Natural killer cell treated with Interleukin-12 subunit alpha and Interleukin-12 subunit beta and Interleukin-15 and Interleukin-18, amount 100 ng/mL, for 72 hours (primary cell): ENCODE measurements around the gene NAA30. TPM values are rescaled to one million over a fixed set of nuclear protein-coding genes. Genes with fewer than 3 reads are reported as not detected.
"Not testable (repeated sequence)": the region's sequence is repeated elsewhere in the genome, so short reads cannot be mapped to it uniquely, and the experiment has no call there.

Source experiments
- ATAC-seq, 2 donors: fragments of 150-1000 bp; cut with Tn5 transposase in 1 of 2; sonication (Bioruptor Pico), chemical (Tn5 transposase) in 1 of 2; 2 replicates each; pipeline ENCODE4 v1.10.0; 2021
- DNase-seq: peaks from one replicate; pipeline ENCODE4 v3.0.0; 2022; ENCODE audit warnings: low spot score
- H3K27ac Mint-ChIP-seq, 2 donors: 1 replicate in 1 of 2; 2 replicates in 1 of 2; pipeline ENCODE4 v1.8.0; 2022; ENCODE audit warnings: mixed read lengths in 2 of 2, mild to moderate bottlenecking in 1 of 2, moderate library complexity in 1 of 2
- H3K27me3 Mint-ChIP-seq, 2 donors: 1 replicate in 1 of 2; 2 replicates in 1 of 2; pipeline ENCODE4 v1.8.0; 2022; ENCODE audit warnings: mixed read lengths in 2 of 2
- H3K36me3 Mint-ChIP-seq: one replicate; pipeline ENCODE4 v1.8.0; 2022; ENCODE audit warnings: mixed read lengths
- H3K4me1 Mint-ChIP-seq, 2 donors: 1 replicate in 1 of 2; 2 replicates in 1 of 2; pipeline ENCODE4 v1.8.0; 2022; ENCODE audit warnings: low read depth in 2 of 2, mixed read lengths in 2 of 2, mild to moderate bottlenecking in 1 of 2
- H3K4me3 Mint-ChIP-seq: one replicate; pipeline ENCODE4 v1.8.0; 2022; ENCODE audit warnings: mixed read lengths
- H3K9me3 Mint-ChIP-seq: 2 replicates; pipeline ENCODE4 v1.8.0; 2022; ENCODE audit warnings: mixed read lengths
- total RNA-seq, 2 donors: library from RNA; stranded (reverse); gene quantifications; one replicate each; pipeline ENCODE4 v1.2.3, GENCODE V29; 2022

The NAA30 gene
- total RNA-seq: 10 to 100 TPM; 16.9 to 23.9 TPM

DNA sequence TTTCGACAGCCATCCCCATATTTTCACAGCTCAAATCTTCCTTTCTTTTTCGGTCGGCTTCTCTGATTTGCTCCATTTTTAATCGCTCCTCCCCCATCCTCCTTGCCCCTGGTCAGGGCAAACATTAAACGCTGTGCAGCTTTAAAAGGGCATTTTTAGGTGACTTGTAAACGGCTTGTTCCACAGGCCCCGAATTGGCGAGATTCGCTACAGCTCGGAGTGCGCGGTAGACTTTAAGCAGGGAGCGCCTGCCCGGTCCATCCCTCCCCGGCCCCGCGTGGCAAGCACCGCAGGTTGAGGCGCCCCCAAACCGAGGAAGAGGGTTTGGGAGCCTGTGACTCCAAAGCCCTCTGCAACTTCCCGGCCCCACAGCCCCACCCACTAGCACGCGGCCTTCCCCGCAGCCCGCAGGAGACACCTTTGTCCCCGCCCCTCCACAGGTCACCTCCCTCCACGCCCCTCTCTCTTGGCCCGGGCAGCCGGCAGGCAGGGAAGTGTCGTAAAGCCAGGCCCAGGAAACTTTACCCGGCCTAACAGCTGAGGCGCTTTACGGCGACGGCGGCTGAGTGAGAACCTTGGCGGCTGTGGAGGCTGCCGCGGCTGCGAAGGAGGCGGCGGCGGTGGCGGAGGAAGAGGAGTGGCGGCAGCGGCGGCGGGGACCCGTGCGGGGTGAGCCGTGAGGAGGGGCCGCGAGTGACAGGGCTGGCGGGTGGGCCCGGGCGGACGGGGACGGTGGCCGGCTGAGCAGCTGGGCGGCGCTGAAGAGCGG, at the start of gene NAA30:
Gene NAA30, plus strand, starts transcription at position 550 of the 769 bp plus-strand sequence. CDS start 372 bp downstream, outside the sequence.
- Mint-ChIP-seq H3K27me3 (peaks cover 0 to 9% of the 10 kb centered on the region in 2 donors), H3K9me3 (no peaks in the 10 kb centered on the region), H3K36me3 (no peaks in the 10 kb centered on the region), H3K4me1 (peaks cover 19 to 27% of the 10 kb centered on the region in 2 donors), H3K4me3 (peak within 1 kb of the TSS; percentile 87), H3K27ac (peak within 1 kb of the TSS; percentile 82 to 91)
- peak; percentile 95 to 96 for ATAC-seq
- DNase-seq: peak; percentile 95

DNA sequence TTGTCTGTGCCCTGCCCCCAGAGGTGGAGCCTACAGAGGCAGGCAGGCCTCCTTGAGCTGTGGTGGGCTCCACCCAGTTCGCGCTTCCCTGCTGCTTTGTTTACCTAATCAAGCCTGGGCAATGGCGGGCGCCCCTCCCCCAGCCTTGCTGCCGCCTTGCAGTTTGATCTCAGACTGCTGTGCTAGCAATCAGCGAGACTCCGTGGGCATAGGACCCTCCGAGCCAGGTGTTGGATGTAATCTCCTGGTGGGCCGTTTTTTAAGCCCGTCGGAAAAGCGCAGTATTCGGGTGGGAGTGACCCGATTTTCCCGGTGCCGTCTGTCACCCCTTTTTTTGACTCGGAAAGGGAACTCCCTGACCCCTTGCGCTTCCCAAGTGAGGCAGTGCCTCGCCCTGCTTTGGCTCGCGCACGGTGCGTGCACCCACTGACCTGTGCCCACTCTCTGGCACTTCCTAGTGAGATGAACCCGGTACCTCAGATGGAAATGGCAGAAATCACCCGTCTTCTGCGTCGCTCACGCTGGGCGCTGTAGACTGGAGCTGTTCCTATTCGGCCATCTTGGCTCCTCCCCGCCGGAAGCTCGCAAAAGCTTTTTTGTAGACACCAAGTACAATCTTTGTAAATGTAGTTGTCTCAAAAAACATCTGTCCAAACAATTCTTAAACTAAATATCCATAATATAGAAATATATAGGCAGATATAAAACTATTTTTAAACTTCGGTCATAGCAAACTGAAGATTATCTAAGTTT, 46.7 kb upstream of the NAA30 start:
- H3K27ac Mint-ChIP-seq, H3K4me3 Mint-ChIP-seq, H3K4me1 Mint-ChIP-seq, ATAC-seq, H3K27me3 Mint-ChIP-seq, DNase-seq, H3K9me3 Mint-ChIP-seq, H3K36me3 Mint-ChIP-seq: not testable (repeated sequence)

DNA sequence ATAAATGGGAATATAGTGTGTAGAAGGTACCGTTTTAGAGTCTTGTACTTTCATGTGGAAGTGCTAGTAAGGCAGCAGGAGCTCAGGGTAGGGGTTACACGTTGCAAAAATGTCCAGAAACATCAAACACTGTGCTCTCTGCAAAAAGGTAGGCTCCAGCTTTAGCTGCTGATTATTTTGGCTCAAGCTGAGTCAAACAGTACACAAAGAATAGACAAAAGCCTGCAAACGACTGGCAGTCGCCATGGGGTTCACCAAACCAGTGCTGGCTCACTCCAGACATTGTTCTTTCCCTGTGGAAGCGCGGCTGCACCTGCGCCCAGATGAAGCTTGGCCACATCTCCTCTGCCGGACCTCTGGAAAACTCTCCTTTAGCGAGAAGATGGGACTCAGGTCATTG, 45.3 kb upstream of the NAA30 start:
- H3K27me3 Mint-ChIP-seq: peaks cover 7 to 9% of the 10 kb centered on the region in 2 donors
- H3K4me1 Mint-ChIP-seq: no peaks in the 10 kb centered on the region
- ATAC-seq (no peak), DNase-seq (no peak)
- H3K36me3 Mint-ChIP-seq: no peaks in the 10 kb centered on the region
- H3K27ac Mint-ChIP-seq: no peak overlapping the region
- no peak overlapping the region for H3K4me3 Mint-ChIP-seq
- no peaks in the 10 kb centered on the region for H3K9me3 Mint-ChIP-seq

DNA sequence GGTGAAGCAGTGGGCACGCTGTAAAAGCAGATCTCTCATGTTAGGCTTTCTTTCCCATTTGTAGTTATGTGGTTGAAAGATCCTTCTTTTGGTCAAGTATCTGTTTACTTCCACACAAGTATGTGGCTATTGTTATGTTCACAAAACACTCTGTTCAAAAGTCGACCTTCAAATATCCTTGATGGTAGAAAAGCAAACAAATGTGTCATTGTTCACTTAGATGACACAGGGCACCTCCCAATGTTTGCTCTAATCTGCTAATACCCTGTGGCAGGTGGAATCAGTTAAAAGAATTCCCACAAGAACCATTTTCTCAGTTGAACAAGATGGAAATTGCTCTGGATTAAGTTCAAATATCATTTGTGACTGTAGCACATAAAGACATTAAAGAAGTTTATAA, 43.6 kb upstream of the NAA30 start:
- Mint-ChIP-seq H3K27me3 (peaks cover 7 to 11% of the 10 kb centered on the region in 2 donors), H3K4me3 (no peak overlapping the region), H3K27ac (no peak overlapping the region), H3K36me3 (no peaks in the 10 kb centered on the region), H3K9me3 (no peaks in the 10 kb centered on the region), H3K4me1 (no peaks in the 10 kb centered on the region)
- ATAC-seq (no peak), DNase-seq (no peak)

DNA sequence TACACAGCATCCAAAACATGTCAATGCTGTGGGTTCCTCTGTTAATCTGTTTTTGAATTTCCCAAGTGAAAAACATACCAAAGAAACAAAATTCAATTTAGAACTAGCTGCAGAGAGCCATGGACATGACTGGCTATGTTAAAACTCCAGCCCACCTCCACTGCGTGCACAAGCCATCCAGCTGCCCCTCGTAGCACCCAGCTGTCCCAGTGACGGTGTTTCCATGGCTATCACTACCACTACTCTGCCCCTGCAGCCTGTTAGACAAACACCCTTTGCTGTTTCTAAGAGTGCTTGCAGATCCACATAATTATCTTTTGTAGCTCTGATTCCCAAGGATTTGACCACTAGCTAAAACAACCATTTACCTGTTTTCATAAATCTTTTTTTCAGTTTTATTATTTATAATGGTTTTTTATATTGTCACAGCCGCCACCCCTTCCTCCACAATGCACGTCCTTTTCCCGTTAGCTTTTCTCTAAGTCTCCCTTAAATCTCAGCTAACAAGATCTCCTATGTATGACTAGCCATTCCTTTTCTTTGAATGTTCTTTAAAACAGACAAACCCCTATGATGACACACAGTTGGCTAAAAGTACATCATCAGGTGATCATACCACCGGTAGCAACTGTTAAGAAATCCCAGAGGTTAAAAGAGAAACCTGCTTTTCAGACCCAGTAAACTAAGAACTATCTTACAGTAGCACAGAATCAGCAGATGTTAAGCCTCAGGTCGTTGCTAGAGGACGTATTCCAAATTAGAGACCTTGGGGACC, 37.8 kb upstream of the NAA30 start:
- Mint-ChIP-seq H3K4me3 (no peak overlapping the region), H3K36me3 (no peaks in the 10 kb centered on the region), H3K27me3 (peaks cover 17 to 23% of the 10 kb centered on the region in 2 donors), H3K27ac (no peak overlapping the region), H3K4me1 (no peaks in the 10 kb centered on the region), H3K9me3 (no peaks in the 10 kb centered on the region)
- ATAC-seq (no peak), DNase-seq (no peak)

DNA sequence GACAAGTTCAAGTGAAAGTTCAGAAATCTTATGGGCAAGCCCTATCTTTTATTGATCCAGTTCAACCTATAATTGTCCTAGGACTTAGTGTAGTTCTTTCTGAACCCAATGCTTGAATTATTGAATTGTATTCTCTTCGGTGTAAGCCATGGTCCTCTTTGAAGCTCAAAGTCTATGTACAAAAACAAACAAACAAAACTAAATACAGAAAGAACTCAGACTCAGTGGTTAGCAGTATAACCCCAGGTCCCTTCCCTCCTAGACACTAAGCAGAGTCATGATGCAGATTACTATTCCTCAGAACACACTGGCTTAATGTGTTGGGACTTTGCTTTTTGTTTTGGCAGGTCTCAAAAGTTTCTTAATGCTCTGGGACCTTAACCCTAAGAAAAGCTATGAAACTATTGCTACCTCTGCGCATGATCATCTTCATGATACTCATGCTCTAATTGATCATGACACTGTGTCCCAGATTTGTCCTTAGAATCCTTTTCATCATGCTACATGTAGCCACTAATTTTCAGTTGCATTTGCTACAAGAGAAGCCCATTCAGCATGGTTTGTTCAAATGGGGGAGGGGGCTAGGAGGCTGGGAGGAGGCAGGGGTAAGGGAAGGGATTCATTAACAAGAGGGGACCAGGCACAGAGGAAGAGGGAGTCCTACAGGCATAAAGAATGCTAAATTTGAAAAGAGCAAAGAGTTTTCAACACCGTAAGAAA, 35.1 kb upstream of the NAA30 start:
- H3K4me1 Mint-ChIP-seq: no peaks in the 10 kb centered on the region
- no peak overlapping the region for H3K4me3 Mint-ChIP-seq
- no peaks in the 10 kb centered on the region for H3K9me3 Mint-ChIP-seq
- peaks cover 21 to 32% of the 10 kb centered on the region in 2 donors for H3K27me3 Mint-ChIP-seq
- no peaks in the 10 kb centered on the region for H3K36me3 Mint-ChIP-seq
- ATAC-seq: no peak
- H3K27ac Mint-ChIP-seq: no peak overlapping the region
- no peak for DNase-seq

DNA sequence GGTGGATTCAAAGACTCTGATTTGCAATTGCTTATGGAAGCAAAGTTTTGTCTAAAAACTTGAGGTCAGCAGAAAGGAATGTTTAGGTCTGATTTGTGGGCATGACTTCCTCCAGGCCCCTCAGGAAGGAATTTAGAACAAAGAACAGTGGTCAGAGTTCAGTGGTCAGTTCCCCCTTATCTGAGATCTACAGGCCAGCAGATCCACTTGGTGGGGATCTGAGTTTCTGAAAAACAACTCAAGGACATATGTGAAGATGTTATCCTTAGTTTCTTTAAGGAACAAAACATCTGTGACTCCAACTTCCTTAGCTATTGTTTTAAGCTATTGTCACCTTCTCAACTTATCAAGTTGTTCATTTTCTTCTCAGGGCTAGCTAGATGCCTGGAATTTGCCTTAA, 28.0 kb upstream of the NAA30 start:
- no peak for ATAC-seq
- Mint-ChIP-seq H3K9me3 (no peaks in the 10 kb centered on the region), H3K4me3 (no peak overlapping the region), H3K27me3 (peaks cover 20 to 55% of the 10 kb centered on the region in 2 donors), H3K27ac (no peak overlapping the region), H3K4me1 (no peaks in the 10 kb centered on the region), H3K36me3 (no peaks in the 10 kb centered on the region)
- DNase-seq: no peak

DNA sequence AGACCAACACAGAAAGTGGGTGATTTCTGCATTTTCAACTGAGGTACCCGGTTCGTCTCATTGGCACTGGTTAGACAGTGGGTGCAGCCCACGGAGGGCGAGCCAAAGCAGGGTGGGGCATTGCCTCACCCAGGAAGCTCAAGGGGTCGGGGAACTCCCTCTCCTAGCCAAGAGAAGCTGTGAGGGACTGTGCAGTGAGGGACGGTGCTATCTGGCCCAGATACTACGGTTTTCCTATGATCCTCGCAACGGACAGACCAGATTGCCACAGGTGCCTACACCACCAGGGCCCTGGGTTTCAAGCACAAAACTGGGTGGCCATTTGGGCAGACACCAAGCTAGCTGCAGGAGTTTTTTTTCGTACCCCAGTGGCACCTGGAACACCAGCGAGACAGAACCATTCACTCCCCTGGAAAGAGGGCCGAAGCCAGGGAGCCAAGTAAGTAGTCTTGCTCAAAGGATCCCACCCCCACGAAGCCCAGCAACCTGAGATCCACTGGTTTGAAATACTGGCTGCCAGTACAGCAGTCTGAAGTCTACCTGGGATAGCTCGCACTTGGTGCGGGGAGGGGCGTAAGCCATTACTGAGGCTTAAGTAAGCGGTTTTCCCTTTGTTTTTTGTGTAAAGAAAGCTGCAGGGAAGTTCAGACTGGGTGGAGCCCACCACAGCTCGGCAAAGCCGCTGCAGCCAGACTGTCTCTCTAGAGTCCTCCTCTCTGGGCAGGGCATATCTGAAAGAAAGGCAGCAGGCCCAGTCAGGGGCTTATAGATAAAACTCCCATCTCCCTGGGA, 25.5 kb upstream of the NAA30 start:
- DNase-seq: no peak
- H3K36me3 Mint-ChIP-seq: no peaks in the 10 kb centered on the region
- peaks cover 22 to 51% of the 10 kb centered on the region in 2 donors for H3K27me3 Mint-ChIP-seq
- no peak overlapping the region for H3K27ac Mint-ChIP-seq
- no peak for ATAC-seq
- no peak overlapping the region for H3K4me3 Mint-ChIP-seq
- H3K9me3 Mint-ChIP-seq: no peaks in the 10 kb centered on the region
- H3K4me1 Mint-ChIP-seq: no peaks in the 10 kb centered on the region

DNA sequence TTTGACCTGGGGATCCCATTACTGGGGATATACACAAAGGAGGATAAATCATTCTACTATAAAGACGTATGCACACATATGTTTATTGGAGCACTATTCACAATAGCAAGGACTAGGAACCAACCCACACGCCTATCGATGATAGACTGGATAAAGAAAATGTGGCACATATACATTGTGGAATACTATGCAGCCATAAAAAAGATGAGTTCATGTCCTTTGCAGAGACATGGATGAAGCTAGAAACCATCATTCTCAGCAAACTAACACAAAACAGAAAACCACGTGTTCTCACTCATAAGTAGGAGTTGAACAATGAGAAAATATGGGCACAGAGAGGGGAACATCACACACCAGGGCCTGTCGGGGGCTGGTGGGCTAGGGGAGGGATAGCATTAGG, 20.2 kb upstream of the NAA30 start:
- not testable (repeated sequence) for H3K27ac Mint-ChIP-seq, DNase-seq, H3K36me3 Mint-ChIP-seq, ATAC-seq, H3K4me3 Mint-ChIP-seq, H3K9me3 Mint-ChIP-seq, H3K4me1 Mint-ChIP-seq
- H3K27me3 Mint-ChIP-seq: peaks cover 25 to 41% of the 10 kb centered on the region in 2 donors

DNA sequence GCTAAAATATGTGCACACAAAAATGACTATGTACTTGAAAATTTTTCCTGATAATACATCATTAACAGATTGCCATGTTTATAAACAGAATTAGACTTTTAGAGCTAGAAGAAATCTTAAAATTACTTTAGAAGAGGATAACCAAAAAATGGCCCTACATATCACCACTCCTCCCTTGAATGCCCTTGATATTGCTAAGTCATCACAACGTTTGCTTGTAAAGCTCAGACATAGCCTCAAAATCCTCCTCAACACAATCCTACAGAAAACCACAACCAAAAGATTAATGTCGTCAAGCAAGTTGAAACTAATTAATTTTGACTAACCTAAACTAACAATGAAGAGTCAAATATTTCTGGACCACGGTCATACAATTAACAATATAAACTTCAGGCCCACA, 19.4 kb upstream of the NAA30 start:
- no peaks in the 10 kb centered on the region for H3K4me1 Mint-ChIP-seq
- H3K27ac Mint-ChIP-seq: no peak overlapping the region
- H3K9me3 Mint-ChIP-seq: no peaks in the 10 kb centered on the region
- no peak overlapping the region for H3K4me3 Mint-ChIP-seq
- no peak for ATAC-seq
- peaks cover 25 to 39% of the 10 kb centered on the region in 2 donors for H3K27me3 Mint-ChIP-seq
- peaks cover 4% of the 10 kb centered on the region for H3K36me3 Mint-ChIP-seq
- no peak for DNase-seq

DNA sequence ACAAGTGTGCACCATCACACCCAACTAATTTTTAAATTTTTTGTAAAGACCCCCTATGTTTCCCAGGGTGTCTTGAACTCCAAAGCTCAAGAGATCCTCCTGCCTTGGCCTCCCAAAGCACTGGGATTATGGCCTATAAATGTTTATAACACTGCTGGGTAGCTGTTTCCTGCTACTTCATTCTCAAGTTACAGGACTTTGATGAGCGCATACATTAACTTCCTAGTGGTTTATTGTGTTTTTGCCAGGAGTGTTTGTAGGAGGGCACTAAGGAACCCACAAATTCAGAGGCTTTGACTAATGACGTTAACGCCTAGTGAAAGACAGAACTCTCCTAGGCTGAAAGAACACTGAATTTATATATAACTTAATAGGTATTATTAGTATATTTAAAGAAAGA, 15.2 kb upstream of the NAA30 start:
- no peak overlapping the region for H3K27ac Mint-ChIP-seq
- ATAC-seq: no peak
- no peak for DNase-seq
- H3K27me3 Mint-ChIP-seq: peaks cover 5 to 9% of the 10 kb centered on the region in 2 donors
- peaks cover 2% of the 10 kb centered on the region for H3K36me3 Mint-ChIP-seq
- no peaks in the 10 kb centered on the region for H3K9me3 Mint-ChIP-seq
- no peaks in the 10 kb centered on the region for H3K4me1 Mint-ChIP-seq
- H3K4me3 Mint-ChIP-seq: no peak overlapping the region

DNA sequence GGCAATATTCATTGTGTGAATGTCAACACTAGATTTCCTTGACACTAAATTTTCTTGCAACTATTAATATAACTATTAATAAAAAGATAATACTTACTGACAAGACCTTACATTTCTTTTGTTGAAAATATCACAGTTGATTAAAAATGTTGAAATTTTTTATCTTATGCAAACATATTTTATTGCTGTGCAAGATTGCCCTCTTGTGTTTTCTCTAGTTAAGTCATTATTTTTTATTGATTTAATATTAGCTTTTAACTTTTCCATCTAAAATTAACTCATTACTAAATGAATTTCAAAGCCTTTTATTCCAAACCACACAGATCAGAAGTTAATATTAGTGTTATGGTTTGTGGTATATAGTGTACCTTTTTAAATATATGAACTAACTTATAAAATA, 11.7 kb upstream of the NAA30 start:
- no peaks in the 10 kb centered on the region for H3K4me1 Mint-ChIP-seq
- DNase-seq: no peak
- H3K27ac Mint-ChIP-seq: no peak overlapping the region
- no peak overlapping the region for H3K4me3 Mint-ChIP-seq
- ATAC-seq: no peak
- H3K27me3 Mint-ChIP-seq: peaks cover 4 to 13% of the 10 kb centered on the region in 2 donors
- H3K9me3 Mint-ChIP-seq: no peaks in the 10 kb centered on the region
- no peaks in the 10 kb centered on the region for H3K36me3 Mint-ChIP-seq

DNA sequence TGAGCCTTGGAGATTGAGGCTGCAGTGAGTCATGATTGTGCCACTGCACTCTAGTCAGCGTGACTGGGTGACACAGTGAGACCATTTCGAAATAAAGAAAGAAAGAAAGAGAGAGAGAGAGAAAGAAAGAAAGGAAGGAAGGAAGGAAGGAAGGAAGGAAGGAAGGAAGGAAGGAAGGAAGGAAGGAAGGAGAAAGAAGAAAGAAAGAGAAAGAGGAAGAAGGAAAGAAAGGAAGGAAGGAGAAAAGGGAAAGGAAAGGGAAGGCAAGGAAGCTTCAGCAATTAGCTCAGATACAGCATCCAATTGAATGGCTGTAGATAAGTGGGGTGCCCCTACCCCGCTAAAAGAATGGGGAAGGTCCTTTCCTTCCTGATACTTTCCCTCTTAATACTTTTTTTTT, 9.5 kb upstream of the NAA30 start:
- H3K4me3 Mint-ChIP-seq: no peak overlapping the region
- H3K36me3 Mint-ChIP-seq: no peaks in the 10 kb centered on the region
- ATAC-seq: no peak
- no peak for DNase-seq
- H3K27me3 Mint-ChIP-seq: peaks cover 6 to 11% of the 10 kb centered on the region in 2 donors
- no peak overlapping the region for H3K27ac Mint-ChIP-seq
- no peaks in the 10 kb centered on the region for H3K4me1 Mint-ChIP-seq
- H3K9me3 Mint-ChIP-seq: no peaks in the 10 kb centered on the region
